WTC11 (cell line): ENCODE results near the gene PNISR. TPM values are rescaled to one million over a fixed set of nuclear protein-coding genes. Genes with fewer than 3 reads are reported as not detected.

Source experiments
- ATAC-seq: fragments of 200-7000 bp; cut with Tn5 transposase; 2 replicates; pipeline ENCODE4 v1.10.0; 2021; ENCODE audit warnings: mild to moderate bottlenecking, moderate library complexity
- CTCF ChIA-PET: fragments of 300-600 bp; sonication (Branson Sonifier 250); formaldehyde crosslinking; loops from one replicate; lab custom pipeline; 2021; ENCODE audit warnings: antibody characterized with exemption; lab: Charles Lee
- POLR2A ChIA-PET: fragments of 350-600 bp; sonication (Branson Sonifier 250); formaldehyde crosslinking; loops from one replicate; lab custom pipeline; 2021; ENCODE audit warnings: antibody characterized with exemption; lab: Charles Lee
- DNase-seq: peaks from one replicate; pipeline ENCODE4 v3.0.0; 2021; ENCODE audit warnings: low spot score
- H3K27ac Mint-ChIP-seq: 2 replicates; pipeline ENCODE4 v1.8.0; 2021; ENCODE audit warnings: mixed read lengths
- H3K27me3 Mint-ChIP-seq: 2 replicates; pipeline ENCODE4 v1.8.0; 2021; ENCODE audit warnings: low read depth, mild to moderate bottlenecking, moderate library complexity, mixed read lengths
- H3K36me3 Mint-ChIP-seq: 2 replicates; pipeline ENCODE4 v1.8.0; 2021; ENCODE audit warnings: mixed read lengths
- H3K4me1 Mint-ChIP-seq: 2 replicates; pipeline ENCODE4 v1.8.0; 2022; ENCODE audit warnings: mixed read lengths
- H3K4me3 Mint-ChIP-seq: 2 replicates; pipeline ENCODE4 v1.8.0; 2021; ENCODE audit warnings: mild to moderate bottlenecking, moderate library complexity, mixed read lengths
- H3K9me3 Mint-ChIP-seq: 2 replicates; pipeline ENCODE4 v1.8.0; 2021; ENCODE audit warnings: mixed read lengths
- CREM ChIP-seq: sonication (generic); formaldehyde crosslinking; IDR thresholded peaks from 2 replicates; pipeline ENCODE4 v1.8.1; 2022; ENCODE audit warnings: mild to moderate bottlenecking, missing genetic modification reagents, moderate library complexity
- IRF2 ChIP-seq: sonication (generic); formaldehyde crosslinking; IDR thresholded peaks from 2 replicates; pipeline ENCODE4 v1.8.0; 2022; ENCODE audit warnings: low read depth, missing genetic modification reagents, borderline replicate concordance
- KAT7 ChIP-seq: sonication (generic); formaldehyde crosslinking; IDR thresholded peaks from 2 replicates; pipeline ENCODE4 v1.8.1; 2023; ENCODE audit warnings: missing genetic modification reagents, mild to moderate bottlenecking, borderline replicate concordance
- PRRX2 ChIP-seq: fragments of 250-450 bp; sonication (Bioruptor Pico); IDR thresholded peaks from 2 replicates; pipeline ENCODE4 v1.8.0; 2021; ENCODE audit warnings: mild to moderate bottlenecking
- TCF7 ChIP-seq: sonication (generic); formaldehyde crosslinking; IDR thresholded peaks from 2 replicates; pipeline ENCODE4 v1.8.0; 2022; ENCODE audit warnings: mild to moderate bottlenecking, low read depth, missing genetic modification reagents, moderate library complexity
- TEAD4 ChIP-seq: sonication (generic); formaldehyde crosslinking; IDR thresholded peaks from 2 replicates; pipeline ENCODE4 v1.8.0; 2022; ENCODE audit warnings: mild to moderate bottlenecking, missing genetic modification reagents
- ZNF219 ChIP-seq: sonication (generic); formaldehyde crosslinking; IDR thresholded peaks from 2 replicates; pipeline ENCODE4 v1.8.0; 2023; ENCODE audit warnings: missing genetic modification reagents, mild to moderate bottlenecking, borderline replicate concordance
- ZNF423 ChIP-seq: fragments of 250-450 bp; sonication (Bioruptor Pico); IDR thresholded peaks from 2 replicates; pipeline ENCODE4 v2.1.2; 2022; ENCODE audit warnings: mild to moderate bottlenecking, moderate library complexity
- total RNA-seq: library from RNA; stranded (reverse); gene quantifications from 3 replicates; pipeline ENCODE4 v1.2.3, GENCODE V29; 2021
- TF ChIP-seq, protein P1 (sequence below): sonication (generic); formaldehyde crosslinking; IDR thresholded peaks from 2 replicates; pipeline ENCODE4 v1.8.0; 2022; ENCODE audit warnings: missing genetic modification reagents
- TF ChIP-seq, protein P2 (sequence below): sonication (generic); formaldehyde crosslinking; IDR thresholded peaks from 2 replicates; pipeline ENCODE4 v1.8.1; 2022; ENCODE audit warnings: mild to moderate bottlenecking, missing genetic modification reagents, moderate library complexity, borderline replicate concordance
- TF ChIP-seq, protein P3 (sequence below): fragments of 250-450 bp; sonication (Bioruptor Pico); IDR thresholded peaks from 2 replicates; pipeline ENCODE4 v1.9.0; 2021; ENCODE audit warnings: mild to moderate bottlenecking
- TF ChIP-seq, protein P4 (sequence below): sonication (generic); formaldehyde crosslinking; IDR thresholded peaks from 2 replicates; pipeline ENCODE4 v1.8.0; 2022; ENCODE audit warnings: mild to moderate bottlenecking, missing genetic modification reagents
- TF ChIP-seq, protein P5 (sequence below): sonication (generic); formaldehyde crosslinking; IDR thresholded peaks from 2 replicates; pipeline ENCODE4 v1.8.1; 2023; ENCODE audit warnings: mild to moderate bottlenecking, missing genetic modification reagents, moderate library complexity
- TF ChIP-seq, protein P6 (sequence below): sonication (generic); formaldehyde crosslinking; IDR thresholded peaks from 2 replicates; pipeline ENCODE4 v1.8.1; 2023; ENCODE audit warnings: mild to moderate bottlenecking, missing genetic modification reagents, borderline replicate concordance
- TF ChIP-seq, protein P7 (sequence below): sonication (generic); formaldehyde crosslinking; IDR thresholded peaks from 2 replicates; pipeline ENCODE4 v1.8.1; 2023; ENCODE audit warnings: mild to moderate bottlenecking, missing genetic modification reagents

Gene PNISR
- total RNA-seq, 1 experiment from 2014 or later, result 156 TPM

DNA sequence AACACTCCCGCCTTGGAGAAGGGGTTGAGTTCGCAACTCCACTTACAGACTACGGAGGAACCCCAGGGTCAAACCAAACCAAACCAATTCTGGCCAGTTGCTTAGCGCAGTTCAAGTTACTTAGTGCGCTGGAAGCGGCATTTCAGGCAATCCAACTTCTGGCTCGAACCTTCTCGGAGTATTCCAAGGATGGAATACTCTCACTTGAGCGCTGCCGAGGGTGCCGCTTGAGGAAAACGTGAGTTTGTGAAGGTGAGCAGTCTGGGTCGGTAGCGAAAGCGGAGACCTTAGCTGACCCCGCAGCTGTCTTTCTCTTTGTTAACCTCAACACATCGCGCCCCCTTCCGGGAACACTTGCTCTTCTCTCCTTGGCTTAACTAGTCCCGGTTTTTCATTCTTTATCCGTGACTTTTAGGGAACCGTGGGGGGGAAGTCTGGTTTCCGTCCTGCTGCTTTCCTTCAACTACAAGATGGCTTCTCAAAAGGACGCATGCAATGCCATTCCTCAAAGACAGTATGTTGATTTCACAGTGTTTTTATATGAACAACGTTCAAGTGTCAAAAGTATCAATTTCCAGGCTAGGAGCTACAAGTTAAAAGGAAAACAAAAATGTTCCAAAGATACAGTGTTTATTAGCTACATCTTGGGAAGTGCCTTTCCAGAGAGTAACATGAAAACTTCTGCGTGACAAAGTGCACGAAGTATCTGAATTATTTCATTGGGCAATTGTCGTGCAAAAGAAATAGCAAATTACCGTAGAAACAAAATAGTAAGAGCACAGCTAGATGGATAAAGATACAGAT, 741 bp upstream of the PNISR start (continued):
- TF ChIP-seq, protein P1, sequence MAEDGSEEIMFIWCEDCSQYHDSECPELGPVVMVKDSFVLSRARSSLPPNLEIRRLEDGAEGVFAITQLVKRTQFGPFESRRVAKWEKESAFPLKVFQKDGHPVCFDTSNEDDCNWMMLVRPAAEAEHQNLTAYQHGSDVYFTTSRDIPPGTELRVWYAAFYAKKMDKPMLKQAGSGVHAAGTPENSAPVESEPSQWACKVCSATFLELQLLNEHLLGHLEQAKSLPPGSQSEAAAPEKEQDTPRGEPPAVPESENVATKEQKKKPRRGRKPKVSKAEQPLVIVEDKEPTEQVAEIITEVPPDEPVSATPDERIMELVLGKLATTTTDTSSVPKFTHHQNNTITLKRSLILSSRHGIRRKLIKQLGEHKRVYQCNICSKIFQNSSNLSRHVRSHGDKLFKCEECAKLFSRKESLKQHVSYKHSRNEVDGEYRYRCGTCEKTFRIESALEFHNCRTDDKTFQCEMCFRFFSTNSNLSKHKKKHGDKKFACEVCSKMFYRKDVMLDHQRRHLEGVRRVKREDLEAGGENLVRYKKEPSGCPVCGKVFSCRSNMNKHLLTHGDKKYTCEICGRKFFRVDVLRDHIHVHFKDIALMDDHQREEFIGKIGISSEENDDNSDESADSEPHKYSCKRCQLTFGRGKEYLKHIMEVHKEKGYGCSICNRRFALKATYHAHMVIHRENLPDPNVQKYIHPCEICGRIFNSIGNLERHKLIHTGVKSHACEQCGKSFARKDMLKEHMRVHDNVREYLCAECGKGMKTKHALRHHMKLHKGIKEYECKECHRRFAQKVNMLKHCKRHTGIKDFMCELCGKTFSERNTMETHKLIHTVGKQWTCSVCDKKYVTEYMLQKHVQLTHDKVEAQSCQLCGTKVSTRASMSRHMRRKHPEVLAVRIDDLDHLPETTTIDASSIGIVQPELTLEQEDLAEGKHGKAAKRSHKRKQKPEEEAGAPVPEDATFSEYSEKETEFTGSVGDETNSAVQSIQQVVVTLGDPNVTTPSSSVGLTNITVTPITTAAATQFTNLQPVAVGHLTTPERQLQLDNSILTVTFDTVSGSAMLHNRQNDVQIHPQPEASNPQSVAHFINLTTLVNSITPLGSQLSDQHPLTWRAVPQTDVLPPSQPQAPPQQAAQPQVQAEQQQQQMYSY (CRISPR knock-in tag), result 0 out of 2 replicates have a peak, but pooled peaks have one; percentile 11
- peak; percentile 22; the same call in 1 of the 2 replicates for TF ChIP-seq PRRX2 (CRISPR knock-in tag)
- TF ChIP-seq, all 79 proteins: peak for 4

DNA sequence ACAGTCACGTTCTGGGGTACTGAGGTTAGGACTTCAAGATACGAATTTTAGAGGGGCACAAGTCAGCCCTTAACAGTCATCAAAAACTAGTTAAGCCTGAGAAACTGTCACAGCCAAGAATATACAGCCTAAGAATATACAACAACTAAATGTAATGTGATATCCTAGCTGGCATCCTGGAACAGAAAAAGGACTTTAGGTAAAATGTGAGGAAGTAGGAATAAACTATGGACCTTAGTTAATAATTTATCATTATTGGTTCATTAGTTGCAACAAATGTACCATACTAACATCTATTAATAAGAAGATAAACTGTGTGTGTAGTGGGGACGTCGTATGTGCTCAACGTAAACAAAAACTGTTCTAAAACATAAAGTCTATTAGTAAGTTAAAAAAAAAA, 1.1 kb downstream of the PNISR start:
- H3K27me3 Mint-ChIP-seq, result no peaks in the 10 kb centered on the region; the same call in 1 of the 2 replicates
- no peak for DNase-seq
- ATAC-seq, result no peak
- peaks cover 18% of the 10 kb centered on the region for H3K36me3 Mint-ChIP-seq
- H3K4me3 Mint-ChIP-seq, result peak overlapping the region; percentile 97
- CTCF ChIA-PET, result interaction anchor here (0.8 kb wide), 1 partner anchor 89 kb away, joined by 3 read pairs; no protein-coding TSS in a partner anchor
- H3K27ac Mint-ChIP-seq, result peak overlapping the region; percentile 90
- POLR2A ChIA-PET, result interaction anchor here (0.6 to 2.9 kb wide), 3 partner anchors 30 to 55 kb away, joined by 4 to 10 read pairs (median 5); partner anchors contain the start of gene COQ3
- H3K4me1 Mint-ChIP-seq, result peaks cover 68% of the 10 kb centered on the region
- no peaks in the 10 kb centered on the region for H3K9me3 Mint-ChIP-seq
- TF ChIP-seq IRF2 (CRISPR knock-in tag) (no peak), KAT7 (no peak), ZNF219 (CRISPR knock-in tag) (no peak), ZNF423 (CRISPR knock-in tag) (no peak), TEAD4 (CRISPR knock-in tag) (no peak), TCF7 (CRISPR knock-in tag) (no peak), CREM (CRISPR knock-in tag) (no peak)
- TF ChIP-seq, protein P2, sequence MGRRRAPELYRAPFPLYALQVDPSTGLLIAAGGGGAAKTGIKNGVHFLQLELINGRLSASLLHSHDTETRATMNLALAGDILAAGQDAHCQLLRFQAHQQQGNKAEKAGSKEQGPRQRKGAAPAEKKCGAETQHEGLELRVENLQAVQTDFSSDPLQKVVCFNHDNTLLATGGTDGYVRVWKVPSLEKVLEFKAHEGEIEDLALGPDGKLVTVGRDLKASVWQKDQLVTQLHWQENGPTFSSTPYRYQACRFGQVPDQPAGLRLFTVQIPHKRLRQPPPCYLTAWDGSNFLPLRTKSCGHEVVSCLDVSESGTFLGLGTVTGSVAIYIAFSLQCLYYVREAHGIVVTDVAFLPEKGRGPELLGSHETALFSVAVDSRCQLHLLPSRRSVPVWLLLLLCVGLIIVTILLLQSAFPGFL (CRISPR knock-in tag), result no peak
- TF ChIP-seq, protein P3, sequence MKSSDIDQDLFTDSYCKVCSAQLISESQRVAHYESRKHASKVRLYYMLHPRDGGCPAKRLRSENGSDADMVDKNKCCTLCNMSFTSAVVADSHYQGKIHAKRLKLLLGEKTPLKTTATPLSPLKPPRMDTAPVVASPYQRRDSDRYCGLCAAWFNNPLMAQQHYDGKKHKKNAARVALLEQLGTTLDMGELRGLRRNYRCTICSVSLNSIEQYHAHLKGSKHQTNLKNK (CRISPR knock-in tag), result no peak
- TF ChIP-seq, protein P4, sequence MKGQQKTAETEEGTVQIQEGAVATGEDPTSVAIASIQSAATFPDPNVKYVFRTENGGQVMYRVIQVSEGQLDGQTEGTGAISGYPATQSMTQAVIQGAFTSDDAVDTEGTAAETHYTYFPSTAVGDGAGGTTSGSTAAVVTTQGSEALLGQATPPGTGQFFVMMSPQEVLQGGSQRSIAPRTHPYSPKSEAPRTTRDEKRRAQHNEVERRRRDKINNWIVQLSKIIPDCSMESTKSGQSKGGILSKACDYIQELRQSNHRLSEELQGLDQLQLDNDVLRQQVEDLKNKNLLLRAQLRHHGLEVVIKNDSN, result no peak
- TF ChIP-seq, protein P1 (CRISPR knock-in tag), result no peak
- TF ChIP-seq, protein P5, sequence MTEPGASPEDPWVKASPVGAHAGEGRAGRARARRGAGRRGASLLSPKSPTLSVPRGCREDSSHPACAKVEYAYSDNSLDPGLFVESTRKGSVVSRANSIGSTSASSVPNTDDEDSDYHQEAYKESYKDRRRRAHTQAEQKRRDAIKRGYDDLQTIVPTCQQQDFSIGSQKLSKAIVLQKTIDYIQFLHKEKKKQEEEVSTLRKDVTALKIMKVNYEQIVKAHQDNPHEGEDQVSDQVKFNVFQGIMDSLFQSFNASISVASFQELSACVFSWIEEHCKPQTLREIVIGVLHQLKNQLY (CRISPR knock-in tag), result no peak
- TF ChIP-seq, protein P6, sequence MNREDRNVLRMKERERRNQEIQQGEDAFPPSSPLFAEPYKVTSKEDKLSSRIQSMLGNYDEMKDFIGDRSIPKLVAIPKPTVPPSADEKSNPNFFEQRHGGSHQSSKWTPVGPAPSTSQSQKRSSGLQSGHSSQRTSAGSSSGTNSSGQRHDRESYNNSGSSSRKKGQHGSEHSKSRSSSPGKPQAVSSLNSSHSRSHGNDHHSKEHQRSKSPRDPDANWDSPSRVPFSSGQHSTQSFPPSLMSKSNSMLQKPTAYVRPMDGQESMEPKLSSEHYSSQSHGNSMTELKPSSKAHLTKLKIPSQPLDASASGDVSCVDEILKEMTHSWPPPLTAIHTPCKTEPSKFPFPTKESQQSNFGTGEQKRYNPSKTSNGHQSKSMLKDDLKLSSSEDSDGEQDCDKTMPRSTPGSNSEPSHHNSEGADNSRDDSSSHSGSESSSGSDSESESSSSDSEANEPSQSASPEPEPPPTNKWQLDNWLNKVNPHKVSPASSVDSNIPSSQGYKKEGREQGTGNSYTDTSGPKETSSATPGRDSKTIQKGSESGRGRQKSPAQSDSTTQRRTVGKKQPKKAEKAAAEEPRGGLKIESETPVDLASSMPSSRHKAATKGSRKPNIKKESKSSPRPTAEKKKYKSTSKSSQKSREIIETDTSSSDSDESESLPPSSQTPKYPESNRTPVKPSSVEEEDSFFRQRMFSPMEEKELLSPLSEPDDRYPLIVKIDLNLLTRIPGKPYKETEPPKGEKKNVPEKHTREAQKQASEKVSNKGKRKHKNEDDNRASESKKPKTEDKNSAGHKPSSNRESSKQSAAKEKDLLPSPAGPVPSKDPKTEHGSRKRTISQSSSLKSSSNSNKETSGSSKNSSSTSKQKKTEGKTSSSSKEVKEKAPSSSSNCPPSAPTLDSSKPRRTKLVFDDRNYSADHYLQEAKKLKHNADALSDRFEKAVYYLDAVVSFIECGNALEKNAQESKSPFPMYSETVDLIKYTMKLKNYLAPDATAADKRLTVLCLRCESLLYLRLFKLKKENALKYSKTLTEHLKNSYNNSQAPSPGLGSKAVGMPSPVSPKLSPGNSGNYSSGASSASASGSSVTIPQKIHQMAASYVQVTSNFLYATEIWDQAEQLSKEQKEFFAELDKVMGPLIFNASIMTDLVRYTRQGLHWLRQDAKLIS (CRISPR knock-in tag), result no peak
- TF ChIP-seq, protein P7, sequence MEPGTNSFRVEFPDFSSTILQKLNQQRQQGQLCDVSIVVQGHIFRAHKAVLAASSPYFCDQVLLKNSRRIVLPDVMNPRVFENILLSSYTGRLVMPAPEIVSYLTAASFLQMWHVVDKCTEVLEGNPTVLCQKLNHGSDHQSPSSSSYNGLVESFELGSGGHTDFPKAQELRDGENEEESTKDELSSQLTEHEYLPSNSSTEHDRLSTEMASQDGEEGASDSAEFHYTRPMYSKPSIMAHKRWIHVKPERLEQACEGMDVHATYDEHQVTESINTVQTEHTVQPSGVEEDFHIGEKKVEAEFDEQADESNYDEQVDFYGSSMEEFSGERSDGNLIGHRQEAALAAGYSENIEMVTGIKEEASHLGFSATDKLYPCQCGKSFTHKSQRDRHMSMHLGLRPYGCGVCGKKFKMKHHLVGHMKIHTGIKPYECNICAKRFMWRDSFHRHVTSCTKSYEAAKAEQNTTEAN (CRISPR knock-in tag), result no peak
